Stimulated activated CD4-positive, alpha-beta T cell treated with anti-CD3 and anti-CD28 coated beads, Interleukin-15, amount 100 ng/mL, for 1 hour (primary cell): Measurements from ENCODE around the gene OGFOD3.

Source experiments
- DNase-seq, 2 donors: peaks; one replicate each; pipeline ENCODE4 v3.0.0-alpha.2; 2020; ENCODE audit warnings: low read depth in 1 of 2, low spot score in 1 of 2

The OGFOD3 gene

GRCh38 chr17:82447876-82448275, 29.5 kb upstream of the OGFOD3 start:
- no peak for DNase-seq

GRCh38 chr17:82446649-82447048, 28.3 kb upstream of the OGFOD3 start:
- no peak for DNase-seq

GRCh38 chr17:82446124-82446523, 27.7 kb upstream of the OGFOD3 start:
- no peak for DNase-seq

GRCh38 chr17:82445542-82445941, 27.2 kb upstream of the OGFOD3 start:
- DNase-seq = no peak

GRCh38 chr17:82444941-82445521, 26.6 kb upstream of the OGFOD3 start:
- DNase-seq = no peak

- no peak for DNase-seq
Observed at GRCh38 chr17:82444284-82444893, 26.0 kb upstream of the OGFOD3 start.

GRCh38 chr17:82443465-82444283, 25.3 kb upstream of the OGFOD3 start:
- no peak for DNase-seq

GRCh38 chr17:82442643-82443464, 24.5 kb upstream of the OGFOD3 start:
- DNase-seq = no peak

- no peak for DNase-seq
Observed at GRCh38 chr17:82441691-82442487, 23.5 kb upstream of the OGFOD3 start.

- DNase-seq = no peak
Observed at GRCh38 chr17:82440991-82441627, 22.7 kb upstream of the OGFOD3 start.

GRCh38 chr17:82440469-82440981, 22.1 kb upstream of the OGFOD3 start:
- DNase-seq = no peak

GRCh38 chr17:82439829-82440365, 21.5 kb upstream of the OGFOD3 start:
- no peak for DNase-seq

- no peak for DNase-seq
Observed at GRCh38 chr17:82439194-82439828, 20.9 kb upstream of the OGFOD3 start.

GRCh38 chr17:82438401-82439193, 20.2 kb upstream of the OGFOD3 start:
- DNase-seq = no peak

GRCh38 chr17:82437325-82437668, 18.9 kb upstream of the OGFOD3 start:
- no peak for DNase-seq

GRCh38 chr17:82436601-82437324, 18.4 kb upstream of the OGFOD3 start:
- DNase-seq = no peak

- DNase-seq = no peak
Observed at GRCh38 chr17:82435601-82436583, 17.5 kb upstream of the OGFOD3 start.
